T-cell (primary cell): Measurements from ENCODE around the gene PABPN1L. TPM values are rescaled to one million over a fixed set of nuclear protein-coding genes. Genes with fewer than 3 reads are reported as not detected.
A peak's percentile ranks its signal among the peaks of the same experiment; 100 is the strongest.

Experiments used
- ATAC-seq, 4 experiments: fragments of 200-7000 bp in 3 of 4; fragments of 150-1000 bp in 1 of 4; cut with Tn5 transposase; replicated peaks in 1 of 4; 1 replicate in 3 of 4; 2 replicates in 1 of 4; pipeline ENCODE4 v1.10.0; 2021; ENCODE audit warnings: moderate library complexity in 3 of 4, mild to moderate bottlenecking in 2 of 4, moderate number of reproducible peaks in 1 of 4
- CTCF ChIA-PET, 2 donors: fragments of 300-600 bp; sonication (Branson Sonifier 250); formaldehyde crosslinking; loops; one replicate each; lab custom pipeline; 2022; ENCODE audit warnings: antibody characterized with exemption in 2 of 2; lab: Charles Lee
- POLR2A ChIA-PET, 2 donors: fragments of 300-600 bp; sonication (Branson Sonifier 250); formaldehyde crosslinking; loops; one replicate each; lab custom pipeline; 2022; ENCODE audit warnings: antibody characterized with exemption in 2 of 2; lab: Charles Lee
- DNase-seq, 35 experiments: peaks; one replicate each; pipeline versions ENCODE4 v3.0.0 to v3.0.0-alpha.2; 2013 to 2023
- H3K27ac ChIP-seq: one replicate; pipeline ENCODE4 v1.5.1; 2013; ENCODE audit warnings: low read length
- H3K27me3 ChIP-seq, 2 experiments: replicated peaks in 1 of 2; 1 replicate in 1 of 2; 2 replicates in 1 of 2; pipeline versions ENCODE4 v1.6.1 to v1.7.0; 2013; ENCODE audit warnings: low read length in 1 of 2, mixed read lengths in 1 of 2; ENCODE audit not compliant: control insufficient read depth in 2 of 2, insufficient read depth in 2 of 2; ENCODE audit errors: extremely low read depth in 1 of 2
- H3K36me3 ChIP-seq, 2 donors: 1 replicate in 1 of 2; 2 replicates in 1 of 2; pipeline versions ENCODE4 v1.6.1 to v1.7.0; 2013; ENCODE audit warnings: low read length in 1 of 2; ENCODE audit not compliant: control insufficient read depth in 2 of 2, insufficient read depth in 1 of 2; ENCODE audit errors: extremely low read depth in 1 of 2
- H3K4me1 ChIP-seq, 2 experiments: 1 replicate in 1 of 2; 2 replicates in 1 of 2; pipeline versions ENCODE4 v1.6.1 to v1.7.0; 2013; ENCODE audit warnings: low read length in 2 of 2, mixed read lengths in 1 of 2; ENCODE audit not compliant: insufficient read depth in 2 of 2, control insufficient read depth in 1 of 2; ENCODE audit errors: extremely low read depth in 1 of 2
- H3K4me3 ChIP-seq, 2 donors: 1 replicate in 1 of 2; 2 replicates in 1 of 2; pipeline versions ENCODE4 v1.5.1 to v1.7.0; 2013; ENCODE audit warnings: mild to moderate bottlenecking in 2 of 2, low read length in 1 of 2, moderate library complexity in 1 of 2; ENCODE audit not compliant: control insufficient read depth in 1 of 2; ENCODE audit errors: extremely low read depth in 1 of 2
- H3K9me3 ChIP-seq: 2 replicates; pipeline ENCODE4 v1.7.0; 2013
- H3K27ac Mint-ChIP-seq, 2 donors: one replicate each; pipeline ENCODE4 v1.8.0; 2020 to 2021; ENCODE audit warnings: mild to moderate bottlenecking in 2 of 2, mixed read lengths in 2 of 2
- H3K27me3 Mint-ChIP-seq, 2 donors: one replicate each; pipeline ENCODE4 v1.8.0; 2021 to 2022; ENCODE audit warnings: mixed read lengths in 2 of 2
- H3K36me3 Mint-ChIP-seq: one replicate; pipeline ENCODE4 v1.8.0; 2021; ENCODE audit warnings: mixed read lengths
- H3K4me1 Mint-ChIP-seq, 3 donors: one replicate each; pipeline ENCODE4 v1.8.0; 2020 to 2022; ENCODE audit warnings: mixed read lengths in 3 of 3, mild to moderate bottlenecking in 1 of 3
- H3K4me3 Mint-ChIP-seq, 3 donors: one replicate each; pipeline ENCODE4 v1.8.0; 2020 to 2022; ENCODE audit warnings: mild to moderate bottlenecking in 3 of 3, mixed read lengths in 3 of 3, moderate library complexity in 3 of 3
- H3K9me3 Mint-ChIP-seq, 3 donors: one replicate each; pipeline ENCODE4 v1.8.0; 2020 to 2022; ENCODE audit warnings: mixed read lengths in 3 of 3
- WGBS: methylation state at CpG from one replicate; pipeline ENCODE4 v1.1.5; 2013; ENCODE audit warnings: missing lambda C conversion rate; ENCODE audit not compliant: insufficient coverage; 5-methylcytosine and 5-hydroxymethylcytosine counted together
- total RNA-seq, 35 experiments: library from RNA in 6 of 35; stranded (reverse) in 6 of 35; fragments of 120-200 nt in 1 of 35; gene quantifications; one replicate each; pipeline versions ENCODE4 v1.2.1 to v1.2.4 and lab custom pipeline; 2013 to 2026

Gene PABPN1L
- total RNA-seq, 5 donors from 2014 or later (not counting 1 experiment from before 2014, with no cell fraction given), result not detected

DNA sequence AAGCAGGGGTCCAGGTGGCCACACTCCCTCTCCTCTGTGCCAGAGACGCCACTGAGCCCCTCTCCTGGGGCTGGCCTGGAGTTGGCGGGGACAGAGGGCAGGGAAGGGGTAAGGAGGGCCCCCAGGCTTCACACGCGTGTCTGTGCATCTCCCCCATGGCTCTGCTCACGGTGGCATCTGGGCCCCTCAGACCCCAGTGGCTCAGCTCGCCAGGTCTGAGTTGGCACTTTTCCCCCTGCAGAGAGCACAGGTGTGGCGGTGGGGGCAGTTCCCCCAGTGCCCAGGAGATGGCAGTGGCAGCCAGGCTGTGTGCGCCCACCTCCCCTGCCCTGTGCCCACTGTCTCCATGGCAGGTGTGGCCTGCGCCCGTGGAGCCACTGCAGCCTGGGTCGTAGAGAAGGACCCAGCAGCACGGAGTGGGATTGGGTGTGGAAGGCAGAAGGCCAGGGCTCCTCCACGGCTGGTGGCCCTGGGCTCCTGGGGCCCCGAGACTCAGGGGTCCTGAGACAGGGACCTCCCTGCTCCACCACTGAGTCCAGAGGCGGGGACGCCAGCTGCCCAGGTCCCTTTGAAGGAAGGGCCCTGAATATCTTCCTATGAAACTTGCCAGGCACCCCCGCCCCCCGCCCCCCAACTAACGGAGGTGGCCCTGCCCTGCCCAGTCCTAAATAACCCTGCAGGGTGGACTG lies 50.4 kb downstream of the PABPN1L start:
- ATAC-seq, result no peak

DNA sequence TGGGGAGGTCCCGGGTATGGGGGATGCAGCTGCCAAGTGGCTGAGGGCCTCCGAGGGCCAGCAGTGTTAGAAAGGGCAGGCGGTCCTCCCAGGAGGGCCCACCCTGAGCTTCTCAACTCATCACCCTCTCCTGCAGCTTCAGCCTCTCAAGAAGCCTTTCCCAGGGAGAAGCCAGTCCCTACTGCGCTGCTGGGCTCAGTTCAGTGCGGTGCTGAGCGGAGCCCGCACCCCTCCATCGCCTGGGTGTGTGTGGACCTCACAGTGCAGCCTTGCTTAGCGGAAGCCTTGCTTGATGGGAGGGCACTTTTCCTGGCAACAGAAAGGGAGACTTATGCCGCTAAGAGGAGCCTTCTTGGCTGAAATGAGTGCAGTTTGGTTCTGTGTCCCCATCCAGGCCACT lies 51.2 kb downstream of the PABPN1L start:
- Histone ChIP-seq H3K4me1 (peaks cover 3 to 29% of the 10 kb centered on the region in 2 experiments), H3K9me3 (no peaks in the 10 kb centered on the region), H3K27me3 (no peaks in the 10 kb centered on the region), H3K36me3 (peaks cover 0 to 3% of the 10 kb centered on the region in 2 donors), H3K27ac (no peak overlapping the region), H3K4me3 (no peak overlapping the region)
- no peaks in the 10 kb centered on the region for H3K9me3 Mint-ChIP-seq
- no peak overlapping the region for H3K4me3 Mint-ChIP-seq
- 95% methylated on average over 9 of the region's 10 CpGs for WGBS
- H3K27me3 Mint-ChIP-seq, result no peaks in the 10 kb centered on the region
- H3K36me3 Mint-ChIP-seq, result no peaks in the 10 kb centered on the region
- no peak overlapping the region for H3K27ac Mint-ChIP-seq
- POLR2A ChIA-PET, result interaction anchor here (0.6 to 0.7 kb wide), 2 partner anchors 377 to 1196 kb away, joined by 5 to 17 read pairs; no protein-coding TSS in a partner anchor
- DNase-seq (no peak), ATAC-seq (no peak)
- CTCF ChIA-PET, result interaction anchor here in 1 of 2 donors (0.6 kb wide), 1 partner anchor 30 kb away, joined by 7 read pairs; no protein-coding TSS in a partner anchor
- peaks cover 6 to 16% (median 9%) of the 10 kb centered on the region in 3 donors for H3K4me1 Mint-ChIP-seq

More for the DNA sequence above, 50.4 kb downstream of the PABPN1L start:
- no peaks in the 10 kb centered on the region for H3K9me3 Mint-ChIP-seq
- H3K4me1 Mint-ChIP-seq, result peaks cover 0 to 9% (median under 1%) of the 10 kb centered on the region in 3 donors
- WGBS, result 45% methylated on average over 12 of the region's 19 CpGs
- H3K36me3 Mint-ChIP-seq, result no peaks in the 10 kb centered on the region
- no peak overlapping the region for H3K4me3 Mint-ChIP-seq
- no peak overlapping the region for H3K27ac ChIP-seq
- peak in 27 of 35 experiments; percentile 27 to 69 (median 44) for DNase-seq
- H3K27ac Mint-ChIP-seq, result no peak overlapping the region
- no peaks in the 10 kb centered on the region for H3K9me3 ChIP-seq
- no peaks in the 10 kb centered on the region for H3K27me3 ChIP-seq
- peaks cover 0 to 20% of the 10 kb centered on the region in 2 experiments for H3K4me1 ChIP-seq
- H3K27me3 Mint-ChIP-seq, result no peaks in the 10 kb centered on the region
- ChIA-PET CTCF (no interaction called here), POLR2A (no interaction called here)
- H3K4me3 ChIP-seq, result no peak overlapping the region
- peaks cover 0 to 6% of the 10 kb centered on the region in 2 donors for H3K36me3 ChIP-seq

GRCh38 chr16:88814144-88814502 lies 52.3 kb downstream of the PABPN1L start:
- no peak for DNase-seq
- Histone ChIP-seq H3K4me3 (no peak overlapping the region), H3K27me3 (no peaks in the 10 kb centered on the region), H3K36me3 (peaks cover 3 to 7% of the 10 kb centered on the region in 2 donors), H3K4me1 (peaks cover 3 to 35% of the 10 kb centered on the region in 2 experiments), H3K9me3 (no peaks in the 10 kb centered on the region), H3K27ac (no peak overlapping the region)
- Mint-ChIP-seq H3K9me3 (no peaks in the 10 kb centered on the region), H3K36me3 (no peaks in the 10 kb centered on the region), H3K4me3 (no peak overlapping the region), H3K27me3 (no peaks in the 10 kb centered on the region), H3K4me1 (peaks cover 11 to 23% (median 12%) of the 10 kb centered on the region in 3 donors), H3K27ac (no peak overlapping the region)
- no peak for ATAC-seq
- ChIA-PET POLR2A (interaction anchor here in 1 of 2 donors (0.6 kb wide), 1 partner anchor 36 kb away, joined by 3 read pairs; no protein-coding TSS in a partner anchor), CTCF (no interaction called here)
- 92% methylated on average over 9 of the region's 13 CpGs for WGBS

Other genes starting within 250 kb of the PABPN1L start
- under 1 TPM in 3 of 5 donors, not detected in 2; 0.35 to 0.93 (median 0.39) TPM for gene IL17C, start 228.1 kb downstream of the PABPN1L start, total RNA-seq
- 100 to 1,000 TPM; 271 to 456 (median 403) TPM for gene CYBA, start 215.6 kb downstream of the PABPN1L start, total RNA-seq
- gene MVD, start 203.6 kb downstream of the PABPN1L start, total RNA-seq, result 10 to 100 TPM; 52.3 to 81.4 (median 63.4) TPM
- 10 to 100 TPM in 3 of 5 donors, 1 to 10 TPM in 2; 5.2 to 20.4 (median 17.2) TPM for gene SNAI3, start 180.2 kb downstream of the PABPN1L start, total RNA-seq
- 100 to 1,000 TPM; 246 to 369 (median 264) TPM for gene RNF166, start 160.3 kb downstream of the PABPN1L start, total RNA-seq
- gene CTU2, start 160.2 kb downstream of the PABPN1L start, total RNA-seq, result 10 to 100 TPM; 30.1 to 39.5 (median 38.6) TPM
- gene PIEZO1, start 81.4 kb downstream of the PABPN1L start, total RNA-seq, result 100 to 1,000 TPM; 139 to 274 (median 240) TPM
- 1 to 10 TPM in 4 of 5 donors, under 1 TPM in 1; 0.93 to 3.7 (median 1.5) TPM for gene CDT1, start 62.9 kb downstream of the PABPN1L start, total RNA-seq
- 100 to 1,000 TPM; 166 to 245 (median 228) TPM for gene APRT, start 54.7 kb downstream of the PABPN1L start, total RNA-seq
- 10 to 100 TPM; 47.6 to 68.4 (median 58.4) TPM for gene GALNS, start 9.7 kb downstream of the PABPN1L start, total RNA-seq
- gene TRAPPC2L, start 9.5 kb downstream of the PABPN1L start, total RNA-seq, result 10 to 100 TPM; 45.6 to 61.1 (median 57.5) TPM
- 1 to 10 TPM; 2.0 to 4.0 (median 2.1) TPM for gene CBFA2T3, start 110.5 kb upstream of the PABPN1L start, total RNA-seq
- gene ACSF3, start 227.2 kb upstream of the PABPN1L start, total RNA-seq, result 100 to 1,000 TPM in 1 of 5 donors, 10 to 100 TPM in 4; 70.5 to 102 (median 79.9) TPM